BJ (cell line): Measurements from ENCODE around the gene RAD54L. TPM values are rescaled to one million over a fixed set of nuclear protein-coding genes. Genes with fewer than 3 reads are reported as not detected.

Experiments
- CTCF ChIA-PET: fragments of 350-600 bp; formaldehyde crosslinking; extraction: SDS; loops from one replicate; lab custom pipeline; 2021; ENCODE audit warnings: antibody characterized with exemption, inconsistent platforms; lab: Yijun Ruan, JAX
- POLR2A ChIA-PET: fragments of 300-600 bp; sonication (Branson Sonifier 250); formaldehyde crosslinking; extraction: SDS; loops from one replicate; lab custom pipeline; 2021; ENCODE audit warnings: antibody characterized with exemption; lab: Charles Lee
- DNase-seq: peaks from one replicate; pipeline ENCODE4 v3.0.0-alpha.2; 2011; ENCODE audit warnings: low read depth
- H3K27me3 ChIP-seq: 2 replicates; pipeline ENCODE4 v1.6.0; 2011; ENCODE audit warnings: low read length; ENCODE audit not compliant: control insufficient read depth, insufficient read depth
- H3K36me3 ChIP-seq: 2 replicates; pipeline ENCODE4 v1.5.1; 2011; ENCODE audit warnings: low read length; ENCODE audit not compliant: control insufficient read depth, insufficient read depth
- H3K4me3 ChIP-seq: 2 replicates; pipeline ENCODE4 v1.5.1; 2011; ENCODE audit warnings: low read depth, mild to moderate bottlenecking, control low read depth, low read length
- polyA plus RNA-seq: library from polyadenylated mRNA; depleted of rRNA; stranded (reverse); fragments of >200 nt; gene quantifications from 2 replicates; pipeline ENCODE4 v1.2.3, GENCODE V29; 2011
- TF ChIP-seq, protein P1 (sequence below): IDR thresholded peaks from 2 replicates; pipeline ENCODE4 v1.5.1; 2011; ENCODE audit warnings: low read depth, mild to moderate bottlenecking, control low read depth, inconsistent platforms, low read length, moderate library complexity; ENCODE audit not compliant: insufficient read depth

The RAD54L gene
- polyA plus RNA-seq, 1 experiment, result 5.6 TPM

- H3K27me3 ChIP-seq, result no peaks in the 10 kb centered on the region
- no peaks in the 10 kb centered on the region; the same call in 1 of the 2 replicates for H3K36me3 ChIP-seq
- peak overlapping the region; percentile 63 for H3K4me3 ChIP-seq
- DNase-seq, result no peak
- ChIA-PET CTCF (interaction anchor here (5.4 kb wide), 1 partner anchor 98 kb away, joined by 47 read pairs; no protein-coding TSS in a partner anchor), POLR2A (no interaction called here)
- TF ChIP-seq, protein P1, sequence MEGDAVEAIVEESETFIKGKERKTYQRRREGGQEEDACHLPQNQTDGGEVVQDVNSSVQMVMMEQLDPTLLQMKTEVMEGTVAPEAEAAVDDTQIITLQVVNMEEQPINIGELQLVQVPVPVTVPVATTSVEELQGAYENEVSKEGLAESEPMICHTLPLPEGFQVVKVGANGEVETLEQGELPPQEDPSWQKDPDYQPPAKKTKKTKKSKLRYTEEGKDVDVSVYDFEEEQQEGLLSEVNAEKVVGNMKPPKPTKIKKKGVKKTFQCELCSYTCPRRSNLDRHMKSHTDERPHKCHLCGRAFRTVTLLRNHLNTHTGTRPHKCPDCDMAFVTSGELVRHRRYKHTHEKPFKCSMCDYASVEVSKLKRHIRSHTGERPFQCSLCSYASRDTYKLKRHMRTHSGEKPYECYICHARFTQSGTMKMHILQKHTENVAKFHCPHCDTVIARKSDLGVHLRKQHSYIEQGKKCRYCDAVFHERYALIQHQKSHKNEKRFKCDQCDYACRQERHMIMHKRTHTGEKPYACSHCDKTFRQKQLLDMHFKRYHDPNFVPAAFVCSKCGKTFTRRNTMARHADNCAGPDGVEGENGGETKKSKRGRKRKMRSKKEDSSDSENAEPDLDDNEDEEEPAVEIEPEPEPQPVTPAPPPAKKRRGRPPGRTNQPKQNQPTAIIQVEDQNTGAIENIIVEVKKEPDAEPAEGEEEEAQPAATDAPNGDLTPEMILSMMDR, result no peak
Measured at GRCh38 chr1:46248122-46248920, 758 bp downstream of the RAD54L start.

- DNase-seq, result no peak
- no peaks in the 10 kb centered on the region; the same call in 1 of the 2 replicates for H3K36me3 ChIP-seq
- no peaks in the 10 kb centered on the region for H3K27me3 ChIP-seq
- ChIA-PET CTCF (interaction anchor here (1.0 to 1.5 kb wide), 4 partner anchors 8 to 79 kb away, joined by 3 to 4 read pairs (median 3); partner anchors contain the start of gene RAD54L), POLR2A (no interaction called here)
- H3K4me3 ChIP-seq, result no peak overlapping the region
- TF ChIP-seq, protein P1, result no peak
Measured at GRCh38 chr1:46254668-46255067, 7.1 kb downstream of the RAD54L start.

GRCh38 chr1:46256523-46256922 is 9.0 kb downstream of the RAD54L start:
- CTCF ChIA-PET, result no interaction called here
- POLR2A ChIA-PET, result no interaction called here
- no peaks in the 10 kb centered on the region; the same call in none of the 2 replicates for H3K36me3 ChIP-seq

GRCh38 chr1:46262508-46262907 is 14.9 kb downstream of the RAD54L start:
- DNase-seq, result no peak
- Histone ChIP-seq H3K36me3 (no peaks in the 10 kb centered on the region; the same call in none of the 2 replicates), H3K4me3 (no peak overlapping the region), H3K27me3 (no peaks in the 10 kb centered on the region)
- TF ChIP-seq, protein P1, result no peak
- ChIA-PET CTCF (no interaction called here), POLR2A (no interaction called here)

More at GRCh38 chr1:46256523-46256922, 9.0 kb downstream of the RAD54L start:
- Histone ChIP-seq H3K4me3 (no peak overlapping the region), H3K27me3 (no peaks in the 10 kb centered on the region)
- DNase-seq, result no peak
- TF ChIP-seq, protein P1, result no peak

DNA sequence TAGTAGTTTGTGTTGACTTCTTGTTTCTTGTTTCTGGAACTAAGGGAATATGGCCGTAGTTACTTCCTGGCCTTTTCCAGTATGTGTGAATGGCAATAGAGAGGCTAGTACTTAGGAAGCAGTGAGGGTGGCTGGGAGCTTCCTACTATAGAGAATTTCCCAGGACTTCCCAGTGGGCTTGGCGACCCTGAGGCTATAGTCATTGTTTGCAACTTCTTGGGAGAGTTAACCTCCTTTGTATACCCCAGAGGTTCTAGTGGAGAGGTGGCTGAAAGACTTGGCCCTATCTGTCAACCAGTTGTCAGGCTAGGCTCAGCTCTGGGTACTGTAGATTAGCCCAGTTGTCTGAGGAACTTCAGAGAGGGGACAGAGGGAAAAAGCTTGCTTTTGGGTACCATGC is 15.6 kb downstream of the RAD54L start:
- TF ChIP-seq, protein P1, result no peak
- Histone ChIP-seq H3K4me3 (no peak overlapping the region), H3K27me3 (no peaks in the 10 kb centered on the region), H3K36me3 (no peaks in the 10 kb centered on the region; the same call in none of the 2 replicates)
- no peak for DNase-seq
- ChIA-PET CTCF (no interaction called here), POLR2A (no interaction called here)
